Measurements from ENCODE around the gene VOPP1.

Gene VOPP1

DNA sequence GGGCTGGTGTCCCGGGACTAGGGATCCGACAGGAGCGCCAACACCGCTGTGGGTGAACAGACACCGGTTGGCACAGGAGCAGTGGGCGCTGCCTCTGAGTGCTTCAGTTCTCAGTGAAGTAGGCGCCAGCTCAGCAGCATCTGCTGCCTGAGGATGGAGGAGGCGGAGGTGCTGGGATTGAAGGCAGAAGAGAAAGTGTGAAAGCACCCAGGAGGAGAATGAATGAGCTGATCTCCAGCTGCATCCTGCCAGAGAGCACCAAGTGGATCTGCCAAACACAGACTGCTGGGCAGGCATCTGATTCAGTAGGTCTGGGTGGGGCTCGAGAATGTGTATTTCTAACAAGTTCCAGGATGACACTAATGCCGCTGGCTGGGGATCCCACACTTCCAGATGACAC is 132.7 kb downstream of the VOPP1 start:
- Histone ChIP-seq H3K9me3 (ENCODE audit: insufficient read depth, low read length) (no peaks in the 10 kb centered on the region), H4K20me1 (ENCODE audit: low read depth, low read length) (no peaks in the 10 kb centered on the region), H2AFZ (ENCODE audit: low read depth, low read length, severe bottlenecking) (no peak overlapping the region), H3K9me2 (replicated peaks; ENCODE audit: insufficient read depth, low read length) (no peaks in the 10 kb centered on the region), H3K9ac (ENCODE audit: low read length) (no peak overlapping the region), H3K4me3 (ENCODE audit: insufficient read depth, low read length, poor library complexity, severe bottlenecking) (no peak overlapping the region), H3K27ac (ENCODE audit: low read depth, low read length) (no peak overlapping the region), H3K4me2 (ENCODE audit: low read depth, low read length, poor library complexity, severe bottlenecking) (no peak overlapping the region), H3K27me3 (ENCODE audit: low read length) (no peaks in the 10 kb centered on the region), H3K79me2 (ENCODE audit: insufficient read depth, low read length) (no peaks in the 10 kb centered on the region), H3K36me3 (ENCODE audit: low read length) (no peaks in the 10 kb centered on the region), H3F3A (ENCODE audit: insufficient read depth) (no peaks in the 10 kb centered on the region)
- TF ChIP-seq EZH2phosphoT487 (conservative IDR thresholded peaks at IDR 0.05; ENCODE audit: low read length) (no peak), CTCF (IDR thresholded peaks at IDR 0.05; ENCODE audit: insufficient read depth, low read length, poor library complexity, severe bottlenecking) (no peak)

DNA sequence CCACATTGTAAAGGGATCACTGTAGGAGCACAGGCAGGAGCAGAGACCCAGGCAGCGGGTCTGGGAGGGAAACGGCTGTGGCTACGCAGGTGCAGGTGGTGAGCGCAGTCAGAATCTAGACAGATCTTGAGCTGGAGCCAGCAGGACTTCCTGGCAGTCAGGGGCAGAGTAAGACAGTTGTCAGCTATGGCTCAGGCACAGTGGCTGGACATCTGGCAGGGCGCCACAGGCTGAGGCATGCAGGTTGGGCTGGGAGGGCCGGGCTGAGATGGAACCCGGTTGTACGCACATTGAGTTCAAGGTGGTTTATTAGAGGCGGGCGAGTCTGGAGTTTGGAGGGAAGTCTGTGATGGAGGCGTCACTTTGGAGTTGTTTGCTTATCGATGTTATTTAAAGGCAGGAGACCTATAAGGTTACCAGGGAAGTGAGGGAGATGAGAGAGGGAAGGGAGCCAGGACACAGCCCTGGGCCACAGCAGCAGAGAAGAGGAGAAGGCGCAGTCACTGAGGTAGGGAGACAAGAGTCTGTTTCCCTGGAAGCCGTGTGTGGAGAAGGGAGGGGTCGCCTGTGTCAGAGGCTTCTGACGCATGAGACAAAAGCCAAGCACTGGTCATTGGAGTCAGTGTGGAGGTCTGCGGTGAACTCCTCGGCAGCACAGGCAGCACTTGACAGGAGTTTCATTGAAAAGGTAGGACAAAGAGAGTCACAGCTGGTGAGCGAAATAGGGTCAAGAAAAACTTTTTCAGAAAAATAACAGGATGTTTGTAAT is 133.4 kb downstream of the VOPP1 start:
- TF ChIP-seq CTCF (IDR thresholded peaks at IDR 0.05; ENCODE audit: insufficient read depth, low read length, poor library complexity, severe bottlenecking) (no peak), EZH2phosphoT487 (conservative IDR thresholded peaks at IDR 0.05; ENCODE audit: low read length) (no peak)
- Histone ChIP-seq H3K9ac (ENCODE audit: low read length) (no peak overlapping the region), H3K9me3 (ENCODE audit: insufficient read depth, low read length) (no peaks in the 10 kb centered on the region), H3K27ac (ENCODE audit: low read depth, low read length) (no peak overlapping the region), H3K36me3 (ENCODE audit: low read length) (no peaks in the 10 kb centered on the region), H3F3A (ENCODE audit: insufficient read depth) (no peaks in the 10 kb centered on the region), H3K4me3 (ENCODE audit: insufficient read depth, low read length, poor library complexity, severe bottlenecking) (no peak overlapping the region), H3K27me3 (ENCODE audit: low read length) (no peaks in the 10 kb centered on the region), H3K4me2 (ENCODE audit: low read depth, low read length, poor library complexity, severe bottlenecking) (no peak overlapping the region), H3K79me2 (ENCODE audit: insufficient read depth, low read length) (no peaks in the 10 kb centered on the region), H4K20me1 (ENCODE audit: low read depth, low read length) (no peaks in the 10 kb centered on the region), H2AFZ (ENCODE audit: low read depth, low read length, severe bottlenecking) (no peak overlapping the region), H3K9me2 (replicated peaks; ENCODE audit: insufficient read depth, low read length) (no peaks in the 10 kb centered on the region)

- H3K4me2 ChIP-seq (ENCODE audit: low read depth, low read length, poor library complexity, severe bottlenecking) = no peak overlapping the region
- no peaks in the 10 kb centered on the region for H3K36me3 ChIP-seq (ENCODE audit: low read length)
- no peak overlapping the region for H3K27ac ChIP-seq (ENCODE audit: low read depth, low read length)
- no peak overlapping the region for H3K4me3 ChIP-seq (ENCODE audit: insufficient read depth, low read length, poor library complexity, severe bottlenecking)
- H3K9me2 ChIP-seq (replicated peaks; ENCODE audit: insufficient read depth, low read length) = no peaks in the 10 kb centered on the region
- no peak overlapping the region for H2AFZ ChIP-seq (ENCODE audit: low read depth, low read length, severe bottlenecking)
- H3K27me3 ChIP-seq (ENCODE audit: low read length) = no peaks in the 10 kb centered on the region
- no peaks in the 10 kb centered on the region for H3K79me2 ChIP-seq (ENCODE audit: insufficient read depth, low read length)
- H3K9me3 ChIP-seq (ENCODE audit: insufficient read depth, low read length) = no peaks in the 10 kb centered on the region
- H4K20me1 ChIP-seq (ENCODE audit: low read depth, low read length) = no peaks in the 10 kb centered on the region
- H3K9ac ChIP-seq (ENCODE audit: low read length) = no peak overlapping the region
- TF ChIP-seq EZH2phosphoT487 (conservative IDR thresholded peaks at IDR 0.05; ENCODE audit: low read length) = no peak
- TF ChIP-seq CTCF (IDR thresholded peaks at IDR 0.05; ENCODE audit: insufficient read depth, low read length, poor library complexity, severe bottlenecking) = no peak
- no peaks in the 10 kb centered on the region for H3F3A ChIP-seq (ENCODE audit: insufficient read depth)
Observed at GRCh38 chr7:55438085-55438756, 134.1 kb downstream of the VOPP1 start.
